Activated T-helper 1 cell treated with anti-CD3 and anti-CD28 coated beads, Interleukin-2, amount 50 U/mL, for 16 hours (primary cell): Measurements from ENCODE around the gene POLR3GL.

Source experiments
- DNase-seq, 2 donors: peaks; one replicate each; pipeline ENCODE4 v3.0.0-alpha.2; 2020; ENCODE audit warnings: low read depth in 1 of 2, low spot score in 1 of 2

The POLR3GL gene

GRCh38 chr1:145949219-145949618, 15.3 kb upstream of the POLR3GL start:
- no peak for DNase-seq

GRCh38 chr1:145951526-145951925, 13.0 kb upstream of the POLR3GL start:
- DNase-seq: no peak

GRCh38 chr1:145952903-145953302, 11.6 kb upstream of the POLR3GL start:
- DNase-seq: no peak

- no peak for DNase-seq
Measured at GRCh38 chr1:145953861-145954260, 10.6 kb upstream of the POLR3GL start.

GRCh38 chr1:145955436-145955835, 9.1 kb upstream of the POLR3GL start:
- DNase-seq: no peak

- DNase-seq: no peak
Measured at GRCh38 chr1:145956361-145956760, 8.1 kb upstream of the POLR3GL start.

GRCh38 chr1:145956781-145957442, 7.6 kb upstream of the POLR3GL start:
- DNase-seq: no peak

- peak; percentile 88 to 91 for DNase-seq
Measured at GRCh38 chr1:145957443-145958319, 6.8 kb upstream of the POLR3GL start, which contains the start of gene LIX1L. Gene LIX1L (minus strand): TSS chr1:145958017. CDS start chr1:145957927, 90 bp downstream.

GRCh38 chr1:145958734-145959133, 5.8 kb upstream of the POLR3GL start:
- no peak for DNase-seq

GRCh38 chr1:145959333-145959732, 5.2 kb upstream of the POLR3GL start:
- no peak for DNase-seq

GRCh38 chr1:145959957-145960467, 4.5 kb upstream of the POLR3GL start:
- DNase-seq: no peak

GRCh38 chr1:145960468-145961108, 3.9 kb upstream of the POLR3GL start:
- DNase-seq: peak in 1 of 2 donors; percentile 36

- no peak for DNase-seq
Measured at GRCh38 chr1:145961109-145961424, 3.4 kb upstream of the POLR3GL start.

- no peak for DNase-seq
Measured at GRCh38 chr1:145961425-145962156, 2.9 kb upstream of the POLR3GL start.

GRCh38 chr1:145962157-145963102, 2.1 kb upstream of the POLR3GL start:
- DNase-seq: no peak

- no peak for DNase-seq
Measured at GRCh38 chr1:145963265-145964019, 1.0 kb upstream of the POLR3GL start.

- no peak for DNase-seq
Measured at GRCh38 chr1:145965119-145965744, 742 bp downstream of the POLR3GL start.

- no peak for DNase-seq
Measured at GRCh38 chr1:145967288-145967687, 2.8 kb downstream of the POLR3GL start.

- no peak for DNase-seq
Measured at GRCh38 chr1:145972580-145972979, 8.1 kb downstream of the POLR3GL start.
